T-helper 1 cell treated with Interleukin-12 subunit alpha and Interleukin-12 subunit beta and Interleukin-4 antibody, amounts not matched to agents 30 μg/mL and 1 μg/mL, for 36 hours (primary cell): Measurements from ENCODE around the gene STPG2.

Experiments
- H3K27ac Mint-ChIP-seq: one replicate; pipeline ENCODE4 v1.8.0; 2021; ENCODE audit warnings: mild to moderate bottlenecking, mixed read lengths
- H3K27me3 Mint-ChIP-seq: one replicate; pipeline ENCODE4 v1.8.0; 2021; ENCODE audit warnings: low read depth, mixed read lengths
- H3K36me3 Mint-ChIP-seq: one replicate; pipeline ENCODE4 v1.8.0; 2021; ENCODE audit warnings: low read depth, mixed read lengths
- H3K4me1 Mint-ChIP-seq: one replicate; pipeline ENCODE4 v1.8.0; 2021; ENCODE audit warnings: low read depth, mixed read lengths
- H3K4me3 Mint-ChIP-seq: one replicate; pipeline ENCODE4 v1.8.0; 2021; ENCODE audit warnings: mild to moderate bottlenecking, moderate library complexity, mixed read lengths
- H3K9me3 Mint-ChIP-seq: one replicate; pipeline ENCODE4 v1.8.0; 2021; ENCODE audit warnings: mixed read lengths

STPG2 gene

GRCh38 chr4:97761445-97762114, 381.7 kb downstream of the STPG2 start:
- Mint-ChIP-seq H3K36me3 (no peaks in the 10 kb centered on the region), H3K9me3 (no peaks in the 10 kb centered on the region), H3K27me3 (no peaks in the 10 kb centered on the region), H3K27ac (no peak overlapping the region), H3K4me1 (no peaks in the 10 kb centered on the region), H3K4me3 (no peak overlapping the region)

GRCh38 chr4:97759785-97760184, 383.5 kb downstream of the STPG2 start:
- Mint-ChIP-seq H3K4me3 (no peak overlapping the region), H3K4me1 (no peaks in the 10 kb centered on the region), H3K27me3 (no peaks in the 10 kb centered on the region), H3K36me3 (no peaks in the 10 kb centered on the region), H3K27ac (no peak overlapping the region), H3K9me3 (no peaks in the 10 kb centered on the region)

GRCh38 chr4:97752599-97752998, 390.7 kb downstream of the STPG2 start:
- Mint-ChIP-seq H3K4me3 (no peak overlapping the region), H3K9me3 (no peaks in the 10 kb centered on the region), H3K36me3 (no peaks in the 10 kb centered on the region), H3K27me3 (no peaks in the 10 kb centered on the region), H3K27ac (no peak overlapping the region), H3K4me1 (no peaks in the 10 kb centered on the region)

- no peaks in the 10 kb centered on the region for H3K4me1 Mint-ChIP-seq
- no peaks in the 10 kb centered on the region for H3K36me3 Mint-ChIP-seq
- no peak overlapping the region for H3K27ac Mint-ChIP-seq
- no peak overlapping the region for H3K4me3 Mint-ChIP-seq
- H3K27me3 Mint-ChIP-seq = no peaks in the 10 kb centered on the region
- no peaks in the 10 kb centered on the region for H3K9me3 Mint-ChIP-seq
These were observed 395.3 kb downstream of the STPG2 start for GRCh38 chr4:97747945-97748344.

GRCh38 chr4:97720869-97721432, 422.3 kb downstream of the STPG2 start:
- Mint-ChIP-seq H3K9me3 (no peaks in the 10 kb centered on the region), H3K36me3 (no peaks in the 10 kb centered on the region), H3K27ac (no peak overlapping the region), H3K4me3 (no peak overlapping the region), H3K4me1 (no peaks in the 10 kb centered on the region), H3K27me3 (no peaks in the 10 kb centered on the region)

- H3K9me3 Mint-ChIP-seq = peaks cover 12% of the 10 kb centered on the region
These were observed 452.1 kb downstream of the STPG2 start for GRCh38 chr4:97691111-97691605.

GRCh38 chr4:97670703-97671269, 472.5 kb downstream of the STPG2 start:
- Mint-ChIP-seq H3K4me3 (no peak overlapping the region), H3K4me1 (no peaks in the 10 kb centered on the region), H3K27me3 (no peaks in the 10 kb centered on the region), H3K36me3 (no peaks in the 10 kb centered on the region), H3K9me3 (no peaks in the 10 kb centered on the region), H3K27ac (no peak overlapping the region)

More at GRCh38 chr4:97691111-97691605, 452.1 kb downstream of the STPG2 start:
- no peaks in the 10 kb centered on the region for H3K27me3 Mint-ChIP-seq
- H3K4me1 Mint-ChIP-seq = no peaks in the 10 kb centered on the region
- no peak overlapping the region for H3K27ac Mint-ChIP-seq
- no peaks in the 10 kb centered on the region for H3K36me3 Mint-ChIP-seq
- H3K4me3 Mint-ChIP-seq = no peak overlapping the region

GRCh38 chr4:97665553-97665952, 477.7 kb downstream of the STPG2 start:
- Mint-ChIP-seq H3K4me1 (no peaks in the 10 kb centered on the region), H3K36me3 (no peaks in the 10 kb centered on the region), H3K4me3 (no peak overlapping the region), H3K27ac (no peak overlapping the region), H3K9me3 (no peaks in the 10 kb centered on the region), H3K27me3 (no peaks in the 10 kb centered on the region)

GRCh38 chr4:97664741-97665140, 478.5 kb downstream of the STPG2 start:
- H3K36me3 Mint-ChIP-seq = no peaks in the 10 kb centered on the region

GRCh38 chr4:97662133-97662532, 481.1 kb downstream of the STPG2 start:
- Mint-ChIP-seq H3K9me3 (no peaks in the 10 kb centered on the region), H3K27ac (no peak overlapping the region), H3K4me3 (no peak overlapping the region), H3K36me3 (no peaks in the 10 kb centered on the region), H3K27me3 (no peaks in the 10 kb centered on the region), H3K4me1 (no peaks in the 10 kb centered on the region)

More at GRCh38 chr4:97664741-97665140, 478.5 kb downstream of the STPG2 start:
- no peaks in the 10 kb centered on the region for H3K9me3 Mint-ChIP-seq
- no peak overlapping the region for H3K4me3 Mint-ChIP-seq
- H3K4me1 Mint-ChIP-seq = no peaks in the 10 kb centered on the region
- H3K27ac Mint-ChIP-seq = no peak overlapping the region
- no peaks in the 10 kb centered on the region for H3K27me3 Mint-ChIP-seq

GRCh38 chr4:97656044-97656720, 487.1 kb downstream of the STPG2 start:
- no peaks in the 10 kb centered on the region for H3K27me3 Mint-ChIP-seq
- H3K36me3 Mint-ChIP-seq = no peaks in the 10 kb centered on the region
- H3K27ac Mint-ChIP-seq = no peak overlapping the region
- no peaks in the 10 kb centered on the region for H3K4me1 Mint-ChIP-seq
- no peaks in the 10 kb centered on the region for H3K9me3 Mint-ChIP-seq
- H3K4me3 Mint-ChIP-seq = no peak overlapping the region

GRCh38 chr4:97653701-97654100, 489.6 kb downstream of the STPG2 start:
- no peak overlapping the region for H3K4me3 Mint-ChIP-seq
- no peaks in the 10 kb centered on the region for H3K27me3 Mint-ChIP-seq
- no peaks in the 10 kb centered on the region for H3K4me1 Mint-ChIP-seq
- no peak overlapping the region for H3K27ac Mint-ChIP-seq
- no peaks in the 10 kb centered on the region for H3K9me3 Mint-ChIP-seq
- no peaks in the 10 kb centered on the region for H3K36me3 Mint-ChIP-seq

GRCh38 chr4:97646997-97647396, 496.3 kb downstream of the STPG2 start:
- Mint-ChIP-seq H3K36me3 (no peaks in the 10 kb centered on the region), H3K27ac (no peak overlapping the region), H3K9me3 (no peaks in the 10 kb centered on the region), H3K4me3 (no peak overlapping the region), H3K27me3 (no peaks in the 10 kb centered on the region), H3K4me1 (no peaks in the 10 kb centered on the region)

- Mint-ChIP-seq H3K27ac (no peak overlapping the region), H3K9me3 (no peaks in the 10 kb centered on the region), H3K4me1 (no peaks in the 10 kb centered on the region), H3K27me3 (no peaks in the 10 kb centered on the region), H3K4me3 (no peak overlapping the region), H3K36me3 (no peaks in the 10 kb centered on the region)
These were observed 498.0 kb downstream of the STPG2 start for GRCh38 chr4:97645071-97645821.
